ENCODE results near the gene METTL27. TPM values are rescaled to one million over a fixed set of nuclear protein-coding genes. Genes with fewer than 3 reads are reported as not detected.
A peak's percentile ranks its signal among the peaks of the same experiment; 100 is the strongest.

Gene METTL27
- total RNA-seq, 4 donors from 2014 or later: 2.0 to 6.8 (median 2.9) TPM; not detected in 1

GRCh38 chr7:73865738-73866445 is 23.6 kb upstream of the METTL27 start:
- Histone ChIP-seq H3K9me3 (no peaks in the 10 kb centered on the region), H3K36me3 (no peaks in the 10 kb centered on the region), H3K4me1 (peaks cover 10% of the 10 kb centered on the region), H3K4me3 (no peak overlapping the region), H3K27ac (no peak overlapping the region), H3K27me3 (no peaks in the 10 kb centered on the region)
- TF ChIP-seq CTCF (IDR thresholded peaks at IDR 0.05) (peak; percentile 54 to 57), POLR2AphosphoS5 (IDR thresholded peaks at IDR 0.05) (no peak), EP300 (IDR thresholded peaks at IDR 0.05) (no peak), POLR2A (IDR thresholded peaks at IDR 0.05) (no peak)
- 66% methylated on average over 3 of the region's 6 CpGs for WGBS
- DNase-seq (ENCODE audit: low spot score in 2 of 2): no peak

GRCh38 chr7:73864981-73865711 is 22.8 kb upstream of the METTL27 start:
- Histone ChIP-seq H3K9me3 (no peaks in the 10 kb centered on the region), H3K27ac (no peak overlapping the region), H3K4me1 (peaks cover 7% of the 10 kb centered on the region), H3K27me3 (no peaks in the 10 kb centered on the region), H3K4me3 (no peak overlapping the region), H3K36me3 (no peaks in the 10 kb centered on the region)
- no peak for TF ChIP-seq EP300 (IDR thresholded peaks at IDR 0.05)
- no peak for DNase-seq (ENCODE audit: low spot score in 2 of 2)
- WGBS: 76% methylated on average over 6 of the region's 8 CpGs

GRCh38 chr7:73861305-73861704 is 19.0 kb upstream of the METTL27 start:
- DNase-seq (ENCODE audit: low spot score in 2 of 2): no peak
- no peak for TF ChIP-seq POLR2A (IDR thresholded peaks at IDR 0.05)
- TF ChIP-seq POLR2AphosphoS5 (IDR thresholded peaks at IDR 0.05): no peak
- TF ChIP-seq EP300 (IDR thresholded peaks at IDR 0.05): no peak
- Histone ChIP-seq H3K27ac (no peak overlapping the region), H3K4me1 (no peaks in the 10 kb centered on the region), H3K36me3 (no peaks in the 10 kb centered on the region), H3K9me3 (no peaks in the 10 kb centered on the region), H3K4me3 (no peak overlapping the region), H3K27me3 (no peaks in the 10 kb centered on the region)
- WGBS: 92% methylated on average over 12 of the region's 12 CpGs

- WGBS: 91% methylated on average over 9 of the region's 11 CpGs
- TF ChIP-seq CTCF (IDR thresholded peaks at IDR 0.05): no peak
- TF ChIP-seq EP300 (IDR thresholded peaks at IDR 0.05): no peak
- TF ChIP-seq POLR2AphosphoS5 (IDR thresholded peaks at IDR 0.05): no peak
- TF ChIP-seq POLR2A (IDR thresholded peaks at IDR 0.05): no peak
- no peak within 1 kb of the TSS for H3K27ac ChIP-seq
These were observed 18.5 kb upstream of the METTL27 start, which contains the start of gene TMEM270 for GRCh38 chr7:73860859-73861258. TSS of gene TMEM270 (plus strand) at chr7:73861159. CDS start at chr7:73861195, 36 bp downstream.

GRCh38 chr7:73858807-73859206 is 16.5 kb upstream of the METTL27 start:
- H3K36me3 ChIP-seq: no peaks in the 10 kb centered on the region
- H3K4me3 ChIP-seq: no peak overlapping the region
- DNase-seq (ENCODE audit: low spot score in 2 of 2): no peak
- peaks cover 13% of the 10 kb centered on the region for H3K4me1 ChIP-seq
- no peaks in the 10 kb centered on the region for H3K9me3 ChIP-seq
- 74% methylated on average over 2 of the region's 2 CpGs for WGBS
- no peak for TF ChIP-seq POLR2A (IDR thresholded peaks at IDR 0.05)
- TF ChIP-seq POLR2AphosphoS5 (IDR thresholded peaks at IDR 0.05): no peak
- no peak for TF ChIP-seq CTCF (IDR thresholded peaks at IDR 0.05)
- TF ChIP-seq EP300 (IDR thresholded peaks at IDR 0.05): no peak
- H3K27me3 ChIP-seq: no peaks in the 10 kb centered on the region
- H3K27ac ChIP-seq: no peak overlapping the region

More at GRCh38 chr7:73860859-73861258, 18.5 kb upstream of the METTL27 start, which contains the start of gene TMEM270:
- no peak for DNase-seq (ENCODE audit: low spot score in 2 of 2)
- H3K4me1 ChIP-seq: peaks cover 3% of the 10 kb centered on the region
- no peak within 1 kb of the TSS for H3K4me3 ChIP-seq
- no peaks in the 10 kb centered on the region for H3K36me3 ChIP-seq
- H3K27me3 ChIP-seq: no peaks in the 10 kb centered on the region
- no peaks in the 10 kb centered on the region for H3K9me3 ChIP-seq

GRCh38 chr7:73856941-73857340 is 14.6 kb upstream of the METTL27 start:
- H3K4me3 ChIP-seq: no peak overlapping the region
- TF ChIP-seq CTCF (IDR thresholded peaks at IDR 0.05): no peak
- no peak for TF ChIP-seq POLR2A (IDR thresholded peaks at IDR 0.05)
- no peak for TF ChIP-seq POLR2AphosphoS5 (IDR thresholded peaks at IDR 0.05)
- no peak for TF ChIP-seq EP300 (IDR thresholded peaks at IDR 0.05)
- H3K4me1 ChIP-seq: peaks cover 20% of the 10 kb centered on the region
- no peak overlapping the region for H3K27ac ChIP-seq
- no peaks in the 10 kb centered on the region for H3K9me3 ChIP-seq
- H3K36me3 ChIP-seq: no peaks in the 10 kb centered on the region
- 63% methylated on average over 3 of the region's 3 CpGs for WGBS
- H3K27me3 ChIP-seq: no peaks in the 10 kb centered on the region
- no peak for DNase-seq (ENCODE audit: low spot score in 2 of 2)

All from suprapubic skin (tissue), 4 donors.